ENCODE measurements around the gene FAF1. TPM values are rescaled to one million over a fixed set of nuclear protein-coding genes. Genes with fewer than 3 reads are reported as not detected.

FAF1 gene
- total RNA-seq, 2 experiments from 2014 or later: 43.5 to 44.0 TPM

DNA sequence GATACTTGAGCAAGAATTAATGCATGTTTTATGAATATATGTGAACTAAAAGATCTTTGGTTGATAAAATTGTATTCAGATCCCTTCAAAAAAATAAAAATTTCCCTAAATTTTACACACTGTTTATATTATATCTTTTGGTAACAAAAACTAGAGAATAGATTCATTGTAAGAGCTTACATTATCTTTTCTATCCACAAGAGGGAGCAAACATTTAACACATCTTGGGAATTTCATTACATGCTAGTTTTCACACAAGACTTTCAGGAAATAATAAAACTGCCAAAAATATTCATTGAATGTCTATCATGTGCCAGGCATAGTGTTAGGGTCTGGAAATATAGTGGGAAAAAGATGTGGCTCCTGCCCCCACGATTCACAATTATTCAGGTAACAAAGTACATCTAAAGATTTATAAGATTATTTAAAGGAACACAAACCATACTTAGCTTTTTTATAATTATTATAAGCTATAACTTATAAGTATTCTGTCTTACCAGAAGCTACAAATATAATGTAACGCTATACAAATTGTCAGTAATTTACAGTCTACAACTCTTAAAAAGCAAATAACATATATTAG, 30.6 kb downstream of the FAF1 start:
- DNase-seq (peak in 3 of 14 experiments; percentile 39 to 50 (median 46)), ATAC-seq (ENCODE audit: poor library complexity) (no peak)
- ChIA-PET POLR2A (interaction anchor here (1.0 to 1.9 kb wide), 2 partner anchors 31 to 40 kb away, joined by 5 to 10 read pairs; partner anchors contain the start of genes CDKN2C and FAF1), CTCF (interaction anchor here (0.5 to 2.0 kb wide), 15 partner anchors 14 to 263 kb away, joined by 3 to 13 read pairs (median 3); partner anchors contain the start of genes CDKN2C and FAF1)
- no peak overlapping the region for H3K4me3 Mint-ChIP-seq
- peaks cover 18% of the 10 kb centered on the region for H3K36me3 Mint-ChIP-seq (ENCODE audit: low read depth)
- H3K4me1 Mint-ChIP-seq (ENCODE audit: low read depth): peaks cover 25% of the 10 kb centered on the region
- H3K9me3 ChIP-seq (ENCODE audit: control insufficient read depth in 1 of 2, insufficient read depth in 1 of 2, low read length in 2 of 2): no peaks in the 10 kb centered on the region
- H3K9me3 Mint-ChIP-seq: no peaks in the 10 kb centered on the region
- H3K4me3 ChIP-seq (ENCODE audit: low read length): no peak overlapping the region
- H3K27ac Mint-ChIP-seq: no peak overlapping the region
- H3K4me1 ChIP-seq (ENCODE audit: insufficient read depth, low read length): no peaks in the 10 kb centered on the region
- no peaks in the 10 kb centered on the region for H3K27me3 Mint-ChIP-seq
- no peak overlapping the region for H3K27ac ChIP-seq (ENCODE audit: low read depth in 1 of 2, low read length in 2 of 2)
- TF ChIP-seq, protein P1, sequence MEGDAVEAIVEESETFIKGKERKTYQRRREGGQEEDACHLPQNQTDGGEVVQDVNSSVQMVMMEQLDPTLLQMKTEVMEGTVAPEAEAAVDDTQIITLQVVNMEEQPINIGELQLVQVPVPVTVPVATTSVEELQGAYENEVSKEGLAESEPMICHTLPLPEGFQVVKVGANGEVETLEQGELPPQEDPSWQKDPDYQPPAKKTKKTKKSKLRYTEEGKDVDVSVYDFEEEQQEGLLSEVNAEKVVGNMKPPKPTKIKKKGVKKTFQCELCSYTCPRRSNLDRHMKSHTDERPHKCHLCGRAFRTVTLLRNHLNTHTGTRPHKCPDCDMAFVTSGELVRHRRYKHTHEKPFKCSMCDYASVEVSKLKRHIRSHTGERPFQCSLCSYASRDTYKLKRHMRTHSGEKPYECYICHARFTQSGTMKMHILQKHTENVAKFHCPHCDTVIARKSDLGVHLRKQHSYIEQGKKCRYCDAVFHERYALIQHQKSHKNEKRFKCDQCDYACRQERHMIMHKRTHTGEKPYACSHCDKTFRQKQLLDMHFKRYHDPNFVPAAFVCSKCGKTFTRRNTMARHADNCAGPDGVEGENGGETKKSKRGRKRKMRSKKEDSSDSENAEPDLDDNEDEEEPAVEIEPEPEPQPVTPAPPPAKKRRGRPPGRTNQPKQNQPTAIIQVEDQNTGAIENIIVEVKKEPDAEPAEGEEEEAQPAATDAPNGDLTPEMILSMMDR (IDR thresholded peaks at IDR 0.05): peak; percentile 69
- no peaks in the 10 kb centered on the region for H3K27me3 ChIP-seq (ENCODE audit: control insufficient read depth in 1 of 2, insufficient read depth in 2 of 2, low read length in 2 of 2)
- intact Hi-C loops (cut with DNase I, micrococcal nuclease): loop anchor here (1.0 to 2.0 kb wide), 4 partner anchors 31 to 260 kb away; partner anchors contain the start of genes CDKN2C (in 1 of the 2) and FAF1 (in 1 of the 2)
- H3K36me3 ChIP-seq (ENCODE audit: insufficient read depth, low read length): no peaks in the 10 kb centered on the region

DNA sequence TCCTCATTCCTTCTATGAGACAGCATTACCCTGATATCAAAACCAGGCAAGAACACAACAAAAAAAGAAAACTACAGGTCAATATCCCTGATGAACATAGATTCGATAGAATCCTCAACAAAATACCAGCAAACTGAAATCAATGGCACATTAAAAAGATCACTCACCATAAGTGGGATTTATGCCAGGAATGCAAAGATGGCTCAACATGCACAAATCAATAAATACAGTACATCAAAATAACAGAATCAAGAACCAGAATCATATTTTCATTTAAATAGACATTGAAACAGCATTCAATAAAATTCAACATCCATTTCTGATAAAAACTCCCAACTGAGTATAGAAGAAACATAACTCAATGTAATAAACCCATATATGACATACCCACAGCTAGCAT, 36.5 kb downstream of the FAF1 start:
- peaks cover 4% of the 10 kb centered on the region for H3K4me1 ChIP-seq (ENCODE audit: insufficient read depth, low read length)
- H3K27ac ChIP-seq (ENCODE audit: low read depth in 1 of 2, low read length in 2 of 2): no peak overlapping the region
- peaks cover 20% of the 10 kb centered on the region for H3K4me1 Mint-ChIP-seq (ENCODE audit: low read depth)
- TF ChIP-seq, protein P1 (IDR thresholded peaks at IDR 0.05): no peak
- DNase-seq (no peak), ATAC-seq (ENCODE audit: poor library complexity) (no peak)
- no peaks in the 10 kb centered on the region for H3K27me3 ChIP-seq (ENCODE audit: control insufficient read depth in 1 of 2, insufficient read depth in 2 of 2, low read length in 2 of 2)
- no peaks in the 10 kb centered on the region for H3K27me3 Mint-ChIP-seq
- peaks cover 7 to 9% of the 10 kb centered on the region in 2 experiments for H3K9me3 ChIP-seq (ENCODE audit: control insufficient read depth in 1 of 2, insufficient read depth in 1 of 2, low read length in 2 of 2)
- POLR2A ChIA-PET: no interaction called here
- CTCF ChIA-PET: no interaction called here
- intact Hi-C loops (cut with DNase I, micrococcal nuclease): no loop called here
- peaks cover 4% of the 10 kb centered on the region for H3K9me3 Mint-ChIP-seq
- no peak overlapping the region for H3K27ac Mint-ChIP-seq
- no peak overlapping the region for H3K4me3 ChIP-seq (ENCODE audit: low read length)
- no peak overlapping the region for H3K4me3 Mint-ChIP-seq
- H3K36me3 Mint-ChIP-seq (ENCODE audit: low read depth): peaks cover 50% of the 10 kb centered on the region
- H3K36me3 ChIP-seq (ENCODE audit: insufficient read depth, low read length): no peaks in the 10 kb centered on the region

DNA sequence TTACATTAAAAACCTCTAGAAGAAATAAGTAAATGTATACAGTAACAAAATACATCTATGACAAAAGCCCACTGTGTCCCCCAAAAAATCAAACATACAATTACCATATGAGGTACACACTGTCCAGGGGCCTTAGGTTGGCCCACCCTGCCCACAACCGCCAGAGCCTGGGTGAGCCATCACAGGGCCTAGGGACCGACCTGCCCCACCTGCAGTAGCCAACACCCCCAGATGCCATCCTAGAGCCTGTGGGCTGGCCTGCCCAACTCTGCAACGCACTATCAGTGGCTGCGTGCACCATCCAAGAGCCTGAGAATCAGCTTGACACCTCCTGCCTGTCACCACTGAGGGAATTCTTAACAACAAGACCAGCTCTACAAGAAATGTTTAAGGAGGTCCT, 39.0 kb downstream of the FAF1 start:
- H3K36me3 Mint-ChIP-seq (ENCODE audit: low read depth): peaks cover 46% of the 10 kb centered on the region
- ChIA-PET CTCF (interaction anchor here (0.6 kb wide), 1 partner anchor 24 kb away, joined by 3 read pairs; no protein-coding TSS in a partner anchor), POLR2A (no interaction called here)
- peaks cover 37% of the 10 kb centered on the region for H3K4me1 Mint-ChIP-seq (ENCODE audit: low read depth)
- no peak overlapping the region for H3K4me3 Mint-ChIP-seq
- ATAC-seq (ENCODE audit: poor library complexity): no peak
- H3K4me3 ChIP-seq (ENCODE audit: low read length): no peak overlapping the region
- intact Hi-C loops (cut with DNase I, micrococcal nuclease): no loop called here
- H3K27me3 Mint-ChIP-seq: no peaks in the 10 kb centered on the region
- H3K36me3 ChIP-seq (ENCODE audit: insufficient read depth, low read length): no peaks in the 10 kb centered on the region
- no peak for DNase-seq
- H3K9me3 Mint-ChIP-seq: peaks cover 4% of the 10 kb centered on the region
- TF ChIP-seq, protein P1 (IDR thresholded peaks at IDR 0.05): no peak
- H3K27me3 ChIP-seq (ENCODE audit: control insufficient read depth in 1 of 2, insufficient read depth in 2 of 2, low read length in 2 of 2): no peaks in the 10 kb centered on the region
- H3K9me3 ChIP-seq (ENCODE audit: control insufficient read depth in 1 of 2, insufficient read depth in 1 of 2, low read length in 2 of 2): peaks cover 7 to 9% of the 10 kb centered on the region in 2 experiments
- H3K4me1 ChIP-seq (ENCODE audit: insufficient read depth, low read length): peaks cover 4% of the 10 kb centered on the region
- no peak overlapping the region for H3K27ac ChIP-seq (ENCODE audit: low read depth in 1 of 2, low read length in 2 of 2)
- no peak overlapping the region for H3K27ac Mint-ChIP-seq
